K562 (cell line): ENCODE results near the gene URB2. TPM values are rescaled to one million over a fixed set of nuclear protein-coding genes. Genes with fewer than 3 reads are reported as not detected.

Experiments used
- ATAC-seq: fragments of 200-7000 bp; cut with Tn5 transposase; 3 replicates; pipeline ENCODE4 v1.9.1; 2020; ENCODE audit warnings: moderate library complexity
- BruUV-seq: library from RNA; stranded (reverse); fragments of 400-500 nt; replicated peaks from 2 replicates; lab custom pipeline; 2021; lab: Mats Ljungman, UMichigan
- CTCF ChIA-PET: fragments of 300-600 bp; formaldehyde crosslinking; extraction: SDS; loops from one replicate; lab custom pipeline; 2021; ENCODE audit warnings: low intra/inter-chr PET ratio; lab: Yijun Ruan, JAX
- POLR2A ChIA-PET: fragments of 300-600, 350-650 bp; sonication (Branson Sonifier 250); formaldehyde crosslinking; extraction: SDS; loops from one replicate; lab custom pipeline; 2021; ENCODE audit warnings: antibody characterized with exemption, inconsistent platforms; lab: Yijun Ruan, JAX
- DNase-seq, 4 experiments: peaks; one replicate each; pipeline versions ENCODE4 v3.0.0 to v3.0.0-alpha.2; 2011 to 2018; ENCODE audit warnings: low spot score in 3 of 4, mixed read lengths in 3 of 4; ENCODE audit errors: extremely low read depth in 1 of 4
- FAIRE-seq: peaks from 2 replicates; lab custom pipeline; 2011; peaks lifted over from hg19 to GRCh38; lab: Jason Lieb, UNC
- H2AFZ ChIP-seq: 2 replicates; pipeline ENCODE4 v1.6.0; 2011; ENCODE audit warnings: low read depth, low read length, control low read depth, inconsistent platforms
- H3K27ac ChIP-seq: fragments of 200-600 bp; 3 replicates; pipeline ENCODE4 v1.8.0; 2011; ENCODE audit warnings: low read depth, mild to moderate bottlenecking, control low read depth, inconsistent platforms, low read length, moderate library complexity, mixed read lengths; ENCODE audit errors: extremely low read depth
- H3K27me3 ChIP-seq, 2 experiments: fragments of 300-600 bp in 1 of 2; 2 replicates in 1 of 2; 3 replicates in 1 of 2; pipeline versions ENCODE4 v1.6.0 to v1.8.0; 2011; ENCODE audit warnings: inconsistent platforms in 2 of 2, low read length in 2 of 2, mild to moderate bottlenecking in 1 of 2, mixed read lengths in 1 of 2, moderate library complexity in 1 of 2; ENCODE audit not compliant: control insufficient read depth in 2 of 2, insufficient read depth in 2 of 2
- H3K36me3 ChIP-seq: fragments of 300-600 bp; 3 replicates; pipeline ENCODE4 v1.8.0; 2011; ENCODE audit warnings: mild to moderate bottlenecking, low read length, inconsistent platforms; ENCODE audit not compliant: control insufficient read depth, insufficient read depth
- H3K4me1 ChIP-seq, 2 experiments: fragments of 200-600 bp in 1 of 2; replicated peaks in 1 of 2; 2 replicates in 1 of 2; 3 replicates in 1 of 2; pipeline versions ENCODE4 v1.5.1 to v1.8.0; 2011; ENCODE audit warnings: inconsistent platforms in 2 of 2, low read length in 2 of 2, mild to moderate bottlenecking in 1 of 2, mixed read lengths in 1 of 2, moderate library complexity in 1 of 2; ENCODE audit not compliant: control insufficient read depth in 2 of 2, insufficient read depth in 2 of 2
- H3K4me2 ChIP-seq: 2 replicates; pipeline ENCODE4 v1.6.1; 2011; ENCODE audit warnings: low read length, control low read depth, inconsistent platforms, mixed read lengths; ENCODE audit not compliant: insufficient read depth
- H3K4me3 ChIP-seq: fragments of 200-600 bp; sonication (generic), shearing (Covaris generic); 2 replicates; pipeline ENCODE4 v1.5.1; 2016; ENCODE audit warnings: control low read depth, inconsistent platforms
- H3K79me2 ChIP-seq: fragments of 200-600 bp; 3 replicates; pipeline ENCODE4 v1.8.0; 2011; ENCODE audit warnings: low read length, inconsistent platforms; ENCODE audit not compliant: control insufficient read depth, insufficient read depth
- H3K9ac ChIP-seq, 2 experiments: 2 replicates each; pipeline versions ENCODE4 v1.6.0 to v1.6.1; 2011; ENCODE audit warnings: low read depth in 2 of 2, low read length in 2 of 2, control low read depth in 1 of 2, inconsistent platforms in 1 of 2, mild to moderate bottlenecking in 1 of 2, mixed read lengths in 1 of 2; ENCODE audit not compliant: insufficient read depth in 1 of 2
- H3K9me1 ChIP-seq: one replicate; pipeline ENCODE4 v1.6.0; 2011; ENCODE audit warnings: inconsistent platforms, mild to moderate bottlenecking, low read length, moderate library complexity; ENCODE audit not compliant: control insufficient read depth, insufficient read depth
- H3K9me3 ChIP-seq: replicated peaks from 2 replicates; pipeline ENCODE4 v1.5.1; 2011; ENCODE audit warnings: low read depth, low read length, inconsistent platforms; ENCODE audit not compliant: control insufficient read depth, insufficient read depth
- H4K20me1 ChIP-seq: replicated peaks from 2 replicates; pipeline ENCODE4 v1.6.1; 2011; ENCODE audit warnings: low read length, inconsistent platforms, mixed read lengths; ENCODE audit not compliant: control insufficient read depth, insufficient read depth
- BRF2 ChIP-seq: IDR thresholded peaks from 3 replicates; pipeline ENCODE4 v1.6.1; 2011; ENCODE audit warnings: borderline replicate concordance, mild to moderate bottlenecking; ENCODE audit not compliant: insufficient read length, insufficient read depth
- HNRNPLL ChIP-seq: fragments of 200-400 bp; formaldehyde crosslinking; IDR thresholded peaks from 2 replicates; pipeline ENCODE4 v1.6.1; 2017; ENCODE audit warnings: low read length, low read depth, mild to moderate bottlenecking; ENCODE audit not compliant: poor library complexity, severe bottlenecking
- JUN ChIP-seq, 2 experiments: sonication (generic) in 1 of 2; formaldehyde crosslinking in 1 of 2; IDR thresholded peaks; 2 replicates each; pipeline versions ENCODE4 v1.6.1 to v1.8.0; 2012 to 2022; ENCODE audit warnings: borderline replicate concordance in 2 of 2, mild to moderate bottlenecking in 2 of 2, improper control_type of control experiment in 1 of 2, low read depth in 1 of 2, low read length in 1 of 2, missing genetic modification reagents in 1 of 2
- MTA1 ChIP-seq: fragments of 450-650 bp; IDR thresholded peaks from 2 replicates; pipeline ENCODE4 v1.6.1; 2017; ENCODE audit warnings: borderline replicate concordance
- PPARD ChIP-seq: fragments of 250-450 bp; sonication (Bioruptor Pico); IDR thresholded peaks from 2 replicates; pipeline ENCODE4 v1.8.0; 2022; ENCODE audit warnings: inconsistent platforms, mild to moderate bottlenecking, moderate library complexity
- SIRT6 ChIP-seq: IDR thresholded peaks from one replicate; pipeline ENCODE4 v1.6.1; 2012; ENCODE audit warnings: low read depth, mild to moderate bottlenecking, control low read depth, inconsistent platforms, low read length, moderate library complexity
- SMAD3 ChIP-seq: fragments of 450-650 bp; formaldehyde crosslinking; conservative IDR thresholded peaks from 2 replicates; pipeline ENCODE4 v1.4.0; 2020; ENCODE audit warnings: mild to moderate bottlenecking
- SMARCC2 ChIP-seq: fragments of 450-650 bp; IDR thresholded peaks from 2 replicates; pipeline ENCODE4 v1.6.1; 2017; ENCODE audit warnings: antibody characterized with exemption, moderate library complexity, mild to moderate bottlenecking, low read depth
- TAF15 ChIP-seq: fragments of 200-400 bp; formaldehyde crosslinking; IDR thresholded peaks from 2 replicates; pipeline ENCODE4 v1.6.1; 2017; ENCODE audit warnings: mild to moderate bottlenecking, low read depth, low read length, moderate library complexity
- TCF3 ChIP-seq: sonication (generic); formaldehyde crosslinking; IDR thresholded peaks from 2 replicates; pipeline ENCODE4 v1.4.0; 2020; ENCODE audit warnings: mild to moderate bottlenecking, missing genetic modification reagents
- YY1 ChIP-seq, 3 experiments: IDR thresholded peaks; 2 replicates each; pipeline ENCODE4 v1.6.1; 2011; ENCODE audit warnings: low read length in 2 of 3, mild to moderate bottlenecking in 2 of 3, moderate library complexity in 2 of 3, borderline replicate concordance in 1 of 3, control low read depth in 1 of 3, low read depth in 1 of 3; ENCODE audit not compliant: insufficient read depth in 3 of 3, insufficient replicate concordance in 2 of 3, control insufficient read depth in 1 of 3, insufficient read length in 1 of 3; ENCODE audit errors: extremely low read depth in 1 of 3
- ZC3H11A ChIP-seq: IDR thresholded peaks from 2 replicates; pipeline ENCODE4 v1.6.1; 2012; ENCODE audit warnings: low read depth, low read length, improper control_type of control experiment
- ZFP1 ChIP-seq: fragments of 450-650 bp; formaldehyde crosslinking; IDR thresholded peaks from 2 replicates; pipeline ENCODE4 v1.4.0; 2020; ENCODE audit warnings: mild to moderate bottlenecking, mixed read lengths
- ZNF143 ChIP-seq: sonication (generic); formaldehyde crosslinking; IDR thresholded peaks from 2 replicates; pipeline ENCODE4 v1.9.0; 2022; ENCODE audit warnings: mild to moderate bottlenecking, missing genetic modification reagents
- ZNF277 ChIP-seq: fragments of 250-450 bp; sonication (Bioruptor Pico); IDR thresholded peaks from 2 replicates; pipeline ENCODE4 v1.8.0; 2022; ENCODE audit warnings: inconsistent platforms, mild to moderate bottlenecking, moderate library complexity, borderline replicate concordance
- WGBS: fragments of 100-300 bp; shearing (Covaris generic); methylation state at CpG from one replicate; pipeline ENCODE4 v1.1.6; 2016; ENCODE audit warnings: low coverage, mixed read lengths; ENCODE audit not compliant: insufficient coverage; ENCODE audit errors: missing lambda C conversion rate; 5-methylcytosine and 5-hydroxymethylcytosine counted together
- in situ Hi-C: fragments of 300-500 bp; cut with MboI; formaldehyde crosslinking; loops from 4 replicates; pipeline ENCODE4 v1.15.0; 2018; ENCODE audit warnings: inconsistent platforms, mixed read lengths
- intact Hi-C: fragments of 100-400 bp; cut with micrococcal nuclease; formaldehyde crosslinking; loops from 2 replicates; pipeline ENCODE4 v1.14.2; 2022
- polyA plus RNA-seq, 8 experiments: library from polyadenylated mRNA; depleted of rRNA in 4 of 8; stranded (reverse) in 5 of 8; unstranded in 3 of 8; fragments of >200 nt; fragmentation: Nextera tagmentation in 2 of 8; fragmentation: Illumina TruSeq in 1 of 8; extraction: Ambion mirVana in 2 of 8; extraction: Trizol in 1 of 8; gene quantifications; 2 replicates each; pipeline versions ENCODE4 v1.2.1 to v1.2.3, GENCODE V29; 2011 to 2014; ENCODE audit warnings: inconsistent platforms in 1 of 8, missing spikeins in 1 of 8
- total RNA-seq, 7 experiments: library from RNA; depleted of rRNA in 6 of 7; stranded (reverse); fragments of >200 nt in 6 of 7; fragmentation: Illumina TruSeq in 2 of 7; extraction: Trizol in 2 of 7; gene quantifications; 2 replicates each; pipeline versions ENCODE4 v1.2.1 to v1.2.3, GENCODE V29; 2011 to 2021; ENCODE audit warnings: low replicate concordance in 1 of 7
- TF ChIP-seq, protein P1 (sequence below): sonication (generic); formaldehyde crosslinking; IDR thresholded peaks from 2 replicates; pipeline ENCODE4 v1.5.0; 2020; ENCODE audit warnings: missing genetic modification reagents
- TF ChIP-seq, protein P2 (sequence below): fragments of 250-450 bp; sonication (Bioruptor Pico); IDR thresholded peaks from 2 replicates; pipeline ENCODE4 v1.5.0; 2022; ENCODE audit warnings: mild to moderate bottlenecking

URB2 gene
- total and polyA plus RNA-seq, 9 of the 15 experiments (the other 6 are each of a cell fraction or from before 2014, with no cell fraction given): 2.8 to 28.3 (median 19.0) TPM

GRCh38 chr1:229671310-229671709 is 45.3 kb downstream of the URB2 start:
- WGBS: 64% methylated on average over 4 of the region's 5 CpGs
- H3K4me1 ChIP-seq: no peaks in the 10 kb centered on the region
- ATAC-seq (no peak), FAIRE-seq (no peak), DNase-seq (peak in 1 of 4 experiments; percentile 1)
- no peaks in the 10 kb centered on the region for H3K27me3 ChIP-seq
- H3K36me3 ChIP-seq: no peaks in the 10 kb centered on the region; the same call in 1 of the 3 replicates
- TF ChIP-seq TAF15: no peak
- no peak for TF ChIP-seq SMAD3
- TF ChIP-seq ZFP1 (CRISPR knock-in tag): no peak
- no peak for TF ChIP-seq MTA1
- TF ChIP-seq, protein P1, sequence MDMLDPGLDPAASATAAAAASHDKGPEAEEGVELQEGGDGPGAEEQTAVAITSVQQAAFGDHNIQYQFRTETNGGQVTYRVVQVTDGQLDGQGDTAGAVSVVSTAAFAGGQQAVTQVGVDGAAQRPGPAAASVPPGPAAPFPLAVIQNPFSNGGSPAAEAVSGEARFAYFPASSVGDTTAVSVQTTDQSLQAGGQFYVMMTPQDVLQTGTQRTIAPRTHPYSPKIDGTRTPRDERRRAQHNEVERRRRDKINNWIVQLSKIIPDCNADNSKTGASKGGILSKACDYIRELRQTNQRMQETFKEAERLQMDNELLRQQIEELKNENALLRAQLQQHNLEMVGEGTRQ (CRISPR knock-in tag): no peak
- no peak for TF ChIP-seq JUN (IDR thresholded peaks at IDR 0.05; ENCODE audit: borderline replicate concordance, low read depth, low read length)
- TF ChIP-seq JUN (CRISPR knock-in tag; IDR thresholded peaks at IDR 0.05; ENCODE audit: borderline replicate concordance): no peak
- no peak for TF ChIP-seq ZNF143 (CRISPR knock-in tag)
- no peak for TF ChIP-seq ZNF277 (CRISPR knock-in tag)
- no peak for TF ChIP-seq BRF2
- no peak for TF ChIP-seq SIRT6
- no peak for TF ChIP-seq HNRNPLL
- TF ChIP-seq YY1 (IDR thresholded peaks at IDR 0.05; ENCODE audit: borderline replicate concordance in 1 of 3, control insufficient read depth in 1 of 3, extremely low read depth in 1 of 3, insufficient read depth in 3 of 3, insufficient read length in 1 of 3, insufficient replicate concordance in 2 of 3, low read depth in 1 of 3, low read length in 2 of 3): no peak
- TF ChIP-seq, protein P2, sequence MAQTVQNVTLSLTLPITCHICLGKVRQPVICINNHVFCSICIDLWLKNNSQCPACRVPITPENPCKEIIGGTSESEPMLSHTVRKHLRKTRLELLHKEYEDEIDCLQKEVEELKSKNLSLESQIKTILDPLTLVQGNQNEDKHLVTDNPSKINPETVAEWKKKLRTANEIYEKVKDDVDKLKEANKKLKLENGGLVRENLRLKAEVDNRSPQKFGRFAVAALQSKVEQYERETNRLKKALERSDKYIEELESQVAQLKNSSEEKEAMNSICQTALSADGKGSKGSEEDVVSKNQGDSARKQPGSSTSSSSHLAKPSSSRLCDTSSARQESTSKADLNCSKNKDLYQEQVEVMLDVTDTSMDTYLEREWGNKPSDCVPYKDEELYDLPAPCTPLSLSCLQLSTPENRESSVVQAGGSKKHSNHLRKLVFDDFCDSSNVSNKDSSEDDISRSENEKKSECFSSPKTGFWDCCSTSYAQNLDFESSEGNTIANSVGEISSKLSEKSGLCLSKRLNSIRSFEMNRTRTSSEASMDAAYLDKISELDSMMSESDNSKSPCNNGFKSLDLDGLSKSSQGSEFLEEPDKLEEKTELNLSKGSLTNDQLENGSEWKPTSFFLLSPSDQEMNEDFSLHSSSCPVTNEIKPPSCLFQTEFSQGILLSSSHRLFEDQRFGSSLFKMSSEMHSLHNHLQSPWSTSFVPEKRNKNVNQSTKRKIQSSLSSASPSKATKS (CRISPR knock-in tag): no peak
- TF ChIP-seq SMARCC2: no peak
- no peak for TF ChIP-seq PPARD (CRISPR knock-in tag)
- TF ChIP-seq ZC3H11A: no peak
- TF ChIP-seq TCF3: no peak
- in situ Hi-C loops: no loop called here
- no peak overlapping the region for H3K4me2 ChIP-seq
- H3K9ac ChIP-seq: no peak overlapping the region
- H4K20me1 ChIP-seq: no peaks in the 10 kb centered on the region
- no peaks in the 10 kb centered on the region for H3K9me3 ChIP-seq
- intact Hi-C loops: no loop called here
- ChIA-PET POLR2A (interaction anchor here (2.0 kb wide), 1 partner anchor 15 kb away, joined by 9 read pairs; no protein-coding TSS in a partner anchor), CTCF (no interaction called here)
- H3K27ac ChIP-seq: no peak overlapping the region
- no peak overlapping the region for H3K4me3 ChIP-seq
- H3K79me2 ChIP-seq: no peaks in the 10 kb centered on the region
- no peaks in the 10 kb centered on the region for H3K9me1 ChIP-seq
- no peak overlapping the region for H2AFZ ChIP-seq
- no TSS peak for BruUV-seq
